SU-DHL-6 (cell line): ENCODE measurements around the gene CCSER2.

Experiments
- H2AFZ ChIP-seq: fragments of 200-600 bp; sonication (generic); 2 replicates; pipeline ENCODE4 v1.6.1; 2014; ENCODE audit warnings: low read depth, mild to moderate bottlenecking, moderate library complexity, mixed read lengths, antibody characterized with exemption, low read length; ENCODE audit not compliant: severe bottlenecking
- H3F3A ChIP-seq: fragments of 200-600 bp; shearing (Covaris generic); 2 replicates; pipeline ENCODE4 v1.6.0; 2016; ENCODE audit warnings: antibody characterized with exemption, mild to moderate bottlenecking; ENCODE audit not compliant: insufficient read depth
- H3K27ac ChIP-seq: fragments of 200-600 bp; sonication (generic); 2 replicates; pipeline ENCODE4 v1.5.1; 2016; ENCODE audit warnings: low read depth, mild to moderate bottlenecking, low read length, moderate library complexity, mixed read lengths
- H3K27me3 ChIP-seq: fragments of 200-600 bp; sonication (generic), shearing (Covaris generic); 2 replicates; pipeline ENCODE4 v1.6.0; 2014; ENCODE audit warnings: mild to moderate bottlenecking, low read length
- H3K36me3 ChIP-seq: fragments of 200-600 bp; sonication (generic); 2 replicates; pipeline ENCODE4 v1.6.1; 2014; ENCODE audit warnings: mild to moderate bottlenecking, low read length, mixed read lengths
- H3K4me2 ChIP-seq: fragments of 300-600, 200-600 bp; shearing (Covaris generic), sonication (generic); 2 replicates; pipeline ENCODE4 v1.6.0; 2014; ENCODE audit warnings: low read length, low read depth, mild to moderate bottlenecking; ENCODE audit not compliant: poor library complexity, severe bottlenecking
- H3K4me3 ChIP-seq: fragments of 200-600 bp; sonication (generic); 2 replicates; pipeline ENCODE4 v1.5.1; 2014; ENCODE audit warnings: antibody characterized with exemption, low read length, mild to moderate bottlenecking, mixed read lengths; ENCODE audit not compliant: insufficient read depth, poor library complexity, severe bottlenecking
- H3K79me2 ChIP-seq: fragments of 200-600 bp; sonication (generic); 2 replicates; pipeline ENCODE4 v1.6.1; 2014; ENCODE audit warnings: mild to moderate bottlenecking, low read length, moderate library complexity; ENCODE audit not compliant: insufficient read depth
- H3K9ac ChIP-seq: fragments of 200-600 bp; sonication (generic); 2 replicates; pipeline ENCODE4 v1.7.0; 2014; ENCODE audit warnings: mild to moderate bottlenecking, low read length
- H3K9me2 ChIP-seq: fragments of 200-600 bp; sonication (generic); replicated peaks from 2 replicates; pipeline ENCODE4 v1.6.1; 2014; ENCODE audit warnings: low read length; ENCODE audit not compliant: insufficient read depth
- H3K9me3 ChIP-seq: fragments of 200-600 bp; sonication (generic); 2 replicates; pipeline ENCODE4 v1.6.1; 2014; ENCODE audit warnings: low read length, mixed read lengths; ENCODE audit not compliant: insufficient read depth
- H4K20me1 ChIP-seq: fragments of 200-600 bp; sonication (generic); 2 replicates; pipeline ENCODE4 v1.6.1; 2014; ENCODE audit warnings: low read depth, mild to moderate bottlenecking, antibody characterized with exemption, low read length, moderate library complexity, mixed read lengths
- CTCF ChIP-seq: fragments of 200-600 bp; sonication (generic); IDR thresholded peaks from one replicate; pipeline ENCODE4 v1.5.1; 2017; ENCODE audit warnings: antibody characterized with exemption, mild to moderate bottlenecking, low read length, moderate library complexity; ENCODE audit not compliant: insufficient read depth, poor library complexity, severe bottlenecking
- EZH2phosphoT487 ChIP-seq: fragments of 200-600 bp; sonication (generic), shearing (Covaris generic); conservative IDR thresholded peaks from 2 replicates; pipeline ENCODE4 v1.6.1; 2018; ENCODE audit warnings: mild to moderate bottlenecking, antibody characterized with exemption, low read length, moderate library complexity, mixed read lengths

Gene CCSER2

GRCh38 chr10:84424731-84425167 lies 96.4 kb downstream of the CCSER2 start:
- Histone ChIP-seq H4K20me1 (no peaks in the 10 kb centered on the region), H3K4me3 (no peak overlapping the region), H3K9ac (no peak overlapping the region), H3K36me3 (no peaks in the 10 kb centered on the region), H3K79me2 (no peaks in the 10 kb centered on the region), H3K4me2 (no peak overlapping the region), H2AFZ (no peak overlapping the region), H3K9me3 (no peaks in the 10 kb centered on the region), H3K9me2 (no peaks in the 10 kb centered on the region), H3F3A (no peaks in the 10 kb centered on the region), H3K27me3 (no peaks in the 10 kb centered on the region), H3K27ac (no peak overlapping the region)
- no peak for TF ChIP-seq CTCF
- no peak for TF ChIP-seq EZH2phosphoT487

- H3K9ac ChIP-seq = no peak overlapping the region
- H4K20me1 ChIP-seq = no peaks in the 10 kb centered on the region
- no peak overlapping the region for H3K4me3 ChIP-seq
- no peaks in the 10 kb centered on the region for H3K36me3 ChIP-seq
- H3K79me2 ChIP-seq = no peaks in the 10 kb centered on the region
- H3K4me2 ChIP-seq = no peak overlapping the region
- H3K9me2 ChIP-seq = no peaks in the 10 kb centered on the region
- no peaks in the 10 kb centered on the region for H3F3A ChIP-seq
- TF ChIP-seq EZH2phosphoT487 (no peak), CTCF (no peak)
- H2AFZ ChIP-seq = no peak overlapping the region
- no peaks in the 10 kb centered on the region for H3K27me3 ChIP-seq
- no peaks in the 10 kb centered on the region for H3K9me3 ChIP-seq
- no peak overlapping the region for H3K27ac ChIP-seq
These were observed 99.7 kb downstream of the CCSER2 start for GRCh38 chr10:84427903-84428650.

- Histone ChIP-seq H3K4me3 (no peak overlapping the region), H3F3A (no peaks in the 10 kb centered on the region), H3K79me2 (no peaks in the 10 kb centered on the region), H3K9ac (no peak overlapping the region), H2AFZ (no peak overlapping the region), H4K20me1 (no peaks in the 10 kb centered on the region), H3K9me2 (no peaks in the 10 kb centered on the region), H3K36me3 (no peaks in the 10 kb centered on the region), H3K4me2 (no peak overlapping the region), H3K27ac (no peak overlapping the region), H3K27me3 (no peaks in the 10 kb centered on the region), H3K9me3 (no peaks in the 10 kb centered on the region)
- TF ChIP-seq EZH2phosphoT487 (no peak), CTCF (no peak)
These were observed 100.3 kb downstream of the CCSER2 start for GRCh38 chr10:84428711-84429110.
